HCT116 (cell line): ENCODE measurements around the gene LRP1B.

Experiments
- ATF3 ChIP-seq: IDR thresholded peaks from 2 replicates; pipeline ENCODE4 v1.6.1; 2012
- CTCF ChIP-seq, 3 experiments: fragments of 200-600 bp in 1 of 3; sonication (generic) in 1 of 3; IDR thresholded peaks in 2 of 3; conservative IDR thresholded peaks in 1 of 3; 2 replicates each; pipeline ENCODE4 v1.5.1; 2012 to 2017; ENCODE audit warnings: low read depth in 2 of 3, low read length in 2 of 3, antibody characterized with exemption in 1 of 3, borderline replicate concordance in 1 of 3, control low read depth in 1 of 3, mild to moderate bottlenecking in 1 of 3, mixed read lengths in 1 of 3, mixed run types in 1 of 3, moderate library complexity in 1 of 3; ENCODE audit not compliant: insufficient read depth in 1 of 3
- EGR1 ChIP-seq: IDR thresholded peaks from 2 replicates; pipeline ENCODE4 v1.6.1; 2012; ENCODE audit warnings: low read depth
- EZH2 ChIP-seq: fragments of 200-600 bp; sonication (generic); IDR thresholded peaks from 2 replicates; pipeline ENCODE4 v1.6.1; 2017; ENCODE audit warnings: antibody characterized with exemption, mixed run types
- MAX ChIP-seq: IDR thresholded peaks from 2 replicates; pipeline ENCODE4 v1.6.1; 2012
- POLR2A ChIP-seq: IDR thresholded peaks from 2 replicates; pipeline ENCODE4 v1.7.0; 2011; ENCODE audit warnings: borderline replicate concordance; ENCODE audit not compliant: insufficient read depth, insufficient read length; ENCODE audit errors: extremely low read depth
- POLR2AphosphoS5 ChIP-seq: IDR thresholded peaks from 2 replicates; pipeline ENCODE4 v1.6.1; 2011; ENCODE audit warnings: mild to moderate bottlenecking, low read depth, low read length, moderate library complexity
- RAD21 ChIP-seq: IDR thresholded peaks from 2 replicates; pipeline ENCODE4 v1.6.1; 2012; ENCODE audit warnings: low read depth, mild to moderate bottlenecking
- SIN3A ChIP-seq: IDR thresholded peaks from 2 replicates; pipeline ENCODE4 v1.6.1; 2012; ENCODE audit warnings: low read depth
- SP1 ChIP-seq: IDR thresholded peaks from 2 replicates; pipeline ENCODE4 v1.6.1; 2012; ENCODE audit warnings: low read depth
- YY1 ChIP-seq: IDR thresholded peaks from 2 replicates; pipeline ENCODE4 v1.6.1; 2011; ENCODE audit warnings: low read length, low read depth, moderate library complexity, mild to moderate bottlenecking; ENCODE audit not compliant: insufficient replicate concordance; ENCODE audit errors: extremely low read depth
- ZNF274 ChIP-seq: fragments of 200-500 bp; sonication (Bioruptor generic); IDR thresholded peaks from 2 replicates; pipeline ENCODE4 v1.6.1; 2014; ENCODE audit warnings: mild to moderate bottlenecking, low read depth, low read length, inconsistent platforms

- TF ChIP-seq POLR2AphosphoS5 (no peak), ATF3 (no peak), POLR2A (no peak), EZH2 (no peak), YY1 (no peak), CTCF (IDR thresholded peaks at IDR 0.05 in 2 of 3, conservative IDR thresholded peaks at IDR 0.05 in 1 of 3; ENCODE audit: borderline replicate concordance in 1 of 3, insufficient read depth in 1 of 3, low read depth in 2 of 3, low read length in 2 of 3) (no peak), RAD21 (no peak), SIN3A (no peak), MAX (no peak), SP1 (no peak), EGR1 (no peak), ZNF274 (no peak)
Measured at GRCh38 chr2:141791521-141791920, 339.3 kb downstream of the LRP1B start.
